Ishikawa (cell line): ENCODE results near the gene FAM181A.

Experiments used
- CEBPB ChIP-seq: IDR thresholded peaks from 2 replicates; pipeline ENCODE4 v1.6.1; 2012
- EP300 ChIP-seq: IDR thresholded peaks from 2 replicates; pipeline ENCODE4 v1.6.1; 2012; ENCODE audit warnings: borderline replicate concordance
- FOXM1 ChIP-seq: IDR thresholded peaks from 2 replicates; pipeline ENCODE4 v1.6.1; 2012; ENCODE audit warnings: low read depth, borderline replicate concordance
- MAX ChIP-seq: IDR thresholded peaks from 2 replicates; pipeline ENCODE4 v1.6.1; 2012
- RAD21 ChIP-seq: IDR thresholded peaks from 2 replicates; pipeline ENCODE4 v1.6.1; 2012; ENCODE audit warnings: low read depth
- TAF1 ChIP-seq: IDR thresholded peaks from 2 replicates; pipeline ENCODE4 v1.6.1; 2012; ENCODE audit warnings: low read depth, mild to moderate bottlenecking
- TCF12 ChIP-seq: IDR thresholded peaks from 2 replicates; pipeline ENCODE4 v1.6.1; 2012; ENCODE audit warnings: low read depth
- TF ChIP-seq, protein P1 (sequence below): IDR thresholded peaks from 2 replicates; pipeline ENCODE4 v1.6.1; 2012; ENCODE audit warnings: low read depth, mild to moderate bottlenecking

DNA sequence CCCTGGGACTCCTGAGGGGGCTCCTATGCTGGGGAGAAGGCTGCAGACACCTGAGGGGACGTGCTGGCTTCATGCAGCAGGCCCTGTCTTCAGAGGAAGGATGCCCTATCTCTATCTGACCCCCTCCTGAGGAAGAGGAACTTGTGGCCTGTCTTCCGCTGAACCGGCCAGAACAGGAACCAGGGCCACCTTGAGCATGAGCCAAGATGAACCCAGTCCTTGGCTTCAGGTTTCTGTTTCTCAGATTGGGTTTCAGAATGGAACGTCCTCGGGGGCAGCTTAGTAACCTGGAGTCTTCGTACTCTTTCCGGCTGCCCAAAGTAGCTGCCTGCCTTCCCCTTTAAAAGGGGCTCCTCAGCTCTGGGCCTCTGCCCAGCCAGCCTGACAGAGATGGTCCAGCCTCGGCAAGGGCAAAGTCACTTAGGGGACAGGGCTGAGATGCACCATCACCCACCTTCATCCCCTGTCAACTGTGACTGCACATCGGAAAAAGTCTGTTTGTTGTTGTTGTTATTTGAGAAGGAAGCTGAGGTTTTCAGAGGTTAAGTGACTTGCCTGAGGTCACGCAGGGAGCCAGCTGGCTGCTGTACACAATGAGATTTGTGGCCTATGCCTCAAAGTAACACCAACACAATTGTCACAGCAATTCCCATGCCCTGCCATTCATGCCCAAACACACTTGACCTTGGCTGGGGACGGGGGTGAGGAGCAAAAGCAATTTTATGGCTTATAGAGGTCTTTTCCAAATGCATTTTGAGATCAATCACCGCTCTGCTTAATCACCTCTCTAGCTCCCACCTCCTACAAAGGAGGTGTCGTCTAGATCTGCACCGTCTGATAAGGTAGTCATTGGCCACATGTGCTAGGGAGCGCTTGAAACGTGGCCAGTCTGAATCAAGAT is 35.8 kb downstream of the FAM181A start:
- TF ChIP-seq FOXM1 (no peak), TAF1 (no peak), CEBPB (no peak), RAD21 (no peak), EP300 (peak; percentile 24; the same call in 1 of the 2 replicates), MAX (no peak), TCF12 (peak; percentile 32; the same call in 1 of the 2 replicates)
- TF ChIP-seq, protein P1, sequence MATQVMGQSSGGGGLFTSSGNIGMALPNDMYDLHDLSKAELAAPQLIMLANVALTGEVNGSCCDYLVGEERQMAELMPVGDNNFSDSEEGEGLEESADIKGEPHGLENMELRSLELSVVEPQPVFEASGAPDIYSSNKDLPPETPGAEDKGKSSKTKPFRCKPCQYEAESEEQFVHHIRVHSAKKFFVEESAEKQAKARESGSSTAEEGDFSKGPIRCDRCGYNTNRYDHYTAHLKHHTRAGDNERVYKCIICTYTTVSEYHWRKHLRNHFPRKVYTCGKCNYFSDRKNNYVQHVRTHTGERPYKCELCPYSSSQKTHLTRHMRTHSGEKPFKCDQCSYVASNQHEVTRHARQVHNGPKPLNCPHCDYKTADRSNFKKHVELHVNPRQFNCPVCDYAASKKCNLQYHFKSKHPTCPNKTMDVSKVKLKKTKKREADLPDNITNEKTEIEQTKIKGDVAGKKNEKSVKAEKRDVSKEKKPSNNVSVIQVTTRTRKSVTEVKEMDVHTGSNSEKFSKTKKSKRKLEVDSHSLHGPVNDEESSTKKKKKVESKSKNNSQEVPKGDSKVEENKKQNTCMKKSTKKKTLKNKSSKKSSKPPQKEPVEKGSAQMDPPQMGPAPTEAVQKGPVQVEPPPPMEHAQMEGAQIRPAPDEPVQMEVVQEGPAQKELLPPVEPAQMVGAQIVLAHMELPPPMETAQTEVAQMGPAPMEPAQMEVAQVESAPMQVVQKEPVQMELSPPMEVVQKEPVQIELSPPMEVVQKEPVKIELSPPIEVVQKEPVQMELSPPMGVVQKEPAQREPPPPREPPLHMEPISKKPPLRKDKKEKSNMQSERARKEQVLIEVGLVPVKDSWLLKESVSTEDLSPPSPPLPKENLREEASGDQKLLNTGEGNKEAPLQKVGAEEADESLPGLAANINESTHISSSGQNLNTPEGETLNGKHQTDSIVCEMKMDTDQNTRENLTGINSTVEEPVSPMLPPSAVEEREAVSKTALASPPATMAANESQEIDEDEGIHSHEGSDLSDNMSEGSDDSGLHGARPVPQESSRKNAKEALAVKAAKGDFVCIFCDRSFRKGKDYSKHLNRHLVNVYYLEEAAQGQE, result no peak
